ENCODE results near the gene ARHGEF17.
A peak's percentile ranks its signal among the peaks of the same experiment; 100 is the strongest.

ARHGEF17 gene

DNA sequence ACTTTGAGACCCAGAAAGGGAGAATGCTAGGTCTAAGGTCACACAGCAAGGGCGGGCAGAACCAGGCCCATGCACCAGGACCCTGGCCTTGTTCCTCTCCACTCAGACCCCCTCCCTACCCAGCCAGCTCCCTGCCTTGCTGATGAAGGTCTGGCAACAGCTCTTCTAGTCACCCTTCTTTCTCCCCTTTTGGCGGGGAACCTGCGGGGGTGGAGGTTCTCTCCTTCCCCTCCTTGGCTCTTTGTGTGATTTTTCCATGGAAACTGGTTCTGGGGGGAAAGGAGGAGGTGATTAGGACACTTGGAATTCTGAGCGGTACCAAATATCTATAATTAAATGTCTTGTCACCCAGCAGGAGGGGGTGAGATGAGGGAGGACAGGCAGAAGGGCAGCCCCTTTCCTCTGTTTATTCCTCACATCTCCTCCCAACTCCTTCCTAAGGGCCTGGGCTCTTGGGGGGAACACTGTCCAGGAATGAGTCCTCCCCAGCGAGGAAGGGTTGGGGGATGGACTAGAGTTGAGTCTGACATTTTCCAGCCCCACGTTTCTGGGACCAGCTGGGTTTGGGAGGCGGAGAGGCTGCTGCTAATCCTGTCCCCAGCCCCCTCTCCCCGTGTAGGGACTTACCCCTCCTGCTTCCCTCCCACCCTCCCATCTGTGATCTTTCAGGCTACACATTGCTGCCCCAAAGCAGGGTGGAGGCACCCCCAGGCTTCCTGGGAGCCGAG, 7.4 kb downstream of the ARHGEF17 start:
- Histone ChIP-seq H3K18ac (ENCODE audit: low read length) (peak overlapping the region; percentile 12), H3K9ac (ENCODE audit: low read length) (no peak overlapping the region), H3K27me3 (ENCODE audit: insufficient read depth, low read length) (no peaks in the 10 kb centered on the region), H2AK5ac (ENCODE audit: low read length) (no peak overlapping the region), H3K27ac (ENCODE audit: low read depth, low read length) (peak overlapping the region; percentile 31), H2BK5ac (ENCODE audit: low read depth, low read length, poor library complexity) (no peak overlapping the region), H2AFZ (ENCODE audit: insufficient read depth, low read length, poor library complexity) (no peak overlapping the region), H3K4me3 (ENCODE audit: low read depth, low read length) (no peak overlapping the region), H3K14ac (ENCODE audit: low read length) (no peak overlapping the region), H3K36me3 (ENCODE audit: control insufficient read depth in 1 of 2, insufficient read depth in 2 of 2, low read length in 2 of 2) (peaks cover 21 to 30% of the 10 kb centered on the region in 2 experiments), H3K4me1 (ENCODE audit: control insufficient read depth in 1 of 2, insufficient read depth in 2 of 2, low read length in 2 of 2) (peaks cover 44 to 61% of the 10 kb centered on the region in 2 experiments), H3K4ac (ENCODE audit: low read depth, low read length) (peak overlapping the region; percentile 22), H3K79me1 (ENCODE audit: low read length) (peaks cover 5% of the 10 kb centered on the region), H3K23ac (ENCODE audit: low read length) (no peak overlapping the region), H2BK120ac (ENCODE audit: insufficient read depth, low read length, poor library complexity) (peak overlapping the region; percentile 11), H4K91ac (ENCODE audit: low read depth, low read length) (peak overlapping the region; percentile 11), H2BK12ac (ENCODE audit: low read length) (no peak overlapping the region), H4K12ac (ENCODE audit: low read depth, low read length) (no peak overlapping the region), H4K8ac (ENCODE audit: low read depth, low read length) (no peak overlapping the region), H3K4me2 (ENCODE audit: low read length) (peak overlapping the region; percentile 1), H3K9me3 (ENCODE audit: insufficient read depth, low read depth, low read length) (no peaks in the 10 kb centered on the region), H3K79me2 (ENCODE audit: control insufficient read depth, insufficient read depth, low read length, poor library complexity) (peaks cover 29% of the 10 kb centered on the region)
- no CpG with 5 or more reads among the region's 9 CpGs for WGBS (ENCODE audit: extremely low coverage, insufficient coverage, insufficient read length)
- no peak for DNase-seq

DNA sequence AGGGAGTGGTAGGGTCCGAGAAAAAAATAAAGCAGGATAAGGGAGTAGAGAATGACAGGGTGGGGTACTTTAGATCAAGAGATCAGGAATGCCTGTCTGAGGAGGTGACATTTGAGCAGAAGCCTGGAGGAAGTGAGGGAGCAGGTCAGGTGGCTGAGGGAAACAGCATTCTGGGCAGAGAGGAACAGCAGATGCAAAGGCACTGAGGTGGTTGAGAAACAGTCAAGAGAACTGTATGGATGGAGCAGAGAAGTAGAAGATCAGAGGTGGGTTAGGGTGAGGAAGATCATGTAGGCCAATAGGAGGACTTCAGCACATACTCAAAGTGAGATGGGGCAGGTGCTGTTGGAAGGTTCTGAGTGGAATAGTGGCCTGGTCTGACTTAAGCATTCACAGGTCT, 8.3 kb downstream of the ARHGEF17 start:
- no peak overlapping the region for H4K8ac ChIP-seq (ENCODE audit: low read depth, low read length)
- no CpG with 5 or more reads among the region's 1 CpG for WGBS (ENCODE audit: extremely low coverage, insufficient coverage, insufficient read length)

DNA sequence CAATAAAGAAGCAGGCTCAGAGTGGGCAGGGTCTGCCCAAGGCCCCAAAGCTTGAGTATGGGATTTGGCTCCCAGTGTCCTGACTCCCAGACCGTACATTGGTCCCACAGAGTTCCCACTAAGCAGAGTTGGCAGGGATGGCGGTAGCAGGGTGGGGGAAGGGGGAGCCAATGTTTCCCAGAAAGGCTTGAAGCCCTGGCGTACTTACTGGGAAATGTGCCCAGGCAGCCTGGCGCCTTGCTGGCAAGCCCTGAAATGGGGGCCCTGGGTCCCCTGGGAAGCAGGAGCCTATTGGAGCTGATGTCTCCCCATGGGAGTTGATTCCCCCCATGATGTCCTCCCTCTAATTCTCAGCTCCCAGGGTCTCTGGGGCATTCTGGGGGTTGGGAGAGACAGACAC, 9.3 kb downstream of the ARHGEF17 start:
- Histone ChIP-seq H3K23ac (ENCODE audit: low read length) (no peak overlapping the region), H3K18ac (ENCODE audit: low read length) (no peak overlapping the region), H3K79me2 (ENCODE audit: control insufficient read depth, insufficient read depth, low read length, poor library complexity) (peaks cover 22% of the 10 kb centered on the region), H3K4me2 (ENCODE audit: low read length) (no peak overlapping the region), H4K91ac (ENCODE audit: low read depth, low read length) (no peak overlapping the region), H3K27ac (ENCODE audit: low read depth, low read length) (no peak overlapping the region), H2BK12ac (ENCODE audit: low read length) (no peak overlapping the region), H3K4me3 (ENCODE audit: low read depth, low read length) (no peak overlapping the region), H4K12ac (ENCODE audit: low read depth, low read length) (no peak overlapping the region), H2AFZ (ENCODE audit: insufficient read depth, low read length, poor library complexity) (no peak overlapping the region), H2AK5ac (ENCODE audit: low read length) (no peak overlapping the region), H3K27me3 (ENCODE audit: insufficient read depth, low read length) (no peaks in the 10 kb centered on the region), H3K4ac (ENCODE audit: low read depth, low read length) (peak overlapping the region; percentile 7), H3K4me1 (ENCODE audit: control insufficient read depth in 1 of 2, insufficient read depth in 2 of 2, low read length in 2 of 2) (peaks cover 41 to 58% of the 10 kb centered on the region in 2 experiments), H3K9ac (ENCODE audit: low read length) (no peak overlapping the region), H2BK120ac (ENCODE audit: insufficient read depth, low read length, poor library complexity) (no peak overlapping the region), H3K36me3 (ENCODE audit: control insufficient read depth in 1 of 2, insufficient read depth in 2 of 2, low read length in 2 of 2) (peaks cover 17 to 28% of the 10 kb centered on the region in 2 experiments), H3K9me3 (ENCODE audit: insufficient read depth, low read depth, low read length) (no peaks in the 10 kb centered on the region), H2BK5ac (ENCODE audit: low read depth, low read length, poor library complexity) (no peak overlapping the region), H3K14ac (ENCODE audit: low read length) (no peak overlapping the region), H4K8ac (ENCODE audit: low read depth, low read length) (no peak overlapping the region), H3K79me1 (ENCODE audit: low read length) (peaks cover 14% of the 10 kb centered on the region)
- DNase-seq, result no peak
- no CpG with 5 or more reads among the region's 4 CpGs for WGBS (ENCODE audit: extremely low coverage, insufficient coverage, insufficient read length)

More for the DNA sequence above, 8.3 kb downstream of the ARHGEF17 start:
- H2BK12ac ChIP-seq (ENCODE audit: low read length), result no peak overlapping the region
- no peak overlapping the region for H3K14ac ChIP-seq (ENCODE audit: low read length)
- no peak overlapping the region for H2BK5ac ChIP-seq (ENCODE audit: low read depth, low read length, poor library complexity)
- H3K18ac ChIP-seq (ENCODE audit: low read length), result no peak overlapping the region
- peaks cover 8% of the 10 kb centered on the region for H3K79me1 ChIP-seq (ENCODE audit: low read length)
- peak overlapping the region; percentile 33 for H3K4ac ChIP-seq (ENCODE audit: low read depth, low read length)
- H3K4me3 ChIP-seq (ENCODE audit: low read depth, low read length), result no peak overlapping the region
- no peaks in the 10 kb centered on the region for H3K27me3 ChIP-seq (ENCODE audit: insufficient read depth, low read length)
- H3K4me1 ChIP-seq (ENCODE audit: control insufficient read depth in 1 of 2, insufficient read depth in 2 of 2, low read length in 2 of 2), result peaks cover 43 to 58% of the 10 kb centered on the region in 2 experiments
- no peak for DNase-seq
- no peak overlapping the region for H4K12ac ChIP-seq (ENCODE audit: low read depth, low read length)
- no peak overlapping the region for H3K9ac ChIP-seq (ENCODE audit: low read length)
- no peak overlapping the region for H4K91ac ChIP-seq (ENCODE audit: low read depth, low read length)
- no peaks in the 10 kb centered on the region for H3K9me3 ChIP-seq (ENCODE audit: insufficient read depth, low read depth, low read length)
- no peak overlapping the region for H3K27ac ChIP-seq (ENCODE audit: low read depth, low read length)
- H2AK5ac ChIP-seq (ENCODE audit: low read length), result no peak overlapping the region
- H3K4me2 ChIP-seq (ENCODE audit: low read length), result no peak overlapping the region
- no peak overlapping the region for H2BK120ac ChIP-seq (ENCODE audit: insufficient read depth, low read length, poor library complexity)
- no peak overlapping the region for H2AFZ ChIP-seq (ENCODE audit: insufficient read depth, low read length, poor library complexity)
- H3K23ac ChIP-seq (ENCODE audit: low read length), result no peak overlapping the region
- H3K36me3 ChIP-seq (ENCODE audit: control insufficient read depth in 1 of 2, insufficient read depth in 2 of 2, low read length in 2 of 2), result peaks cover 20 to 30% of the 10 kb centered on the region in 2 experiments
- peaks cover 24% of the 10 kb centered on the region for H3K79me2 ChIP-seq (ENCODE audit: control insufficient read depth, insufficient read depth, low read length, poor library complexity)

DNA sequence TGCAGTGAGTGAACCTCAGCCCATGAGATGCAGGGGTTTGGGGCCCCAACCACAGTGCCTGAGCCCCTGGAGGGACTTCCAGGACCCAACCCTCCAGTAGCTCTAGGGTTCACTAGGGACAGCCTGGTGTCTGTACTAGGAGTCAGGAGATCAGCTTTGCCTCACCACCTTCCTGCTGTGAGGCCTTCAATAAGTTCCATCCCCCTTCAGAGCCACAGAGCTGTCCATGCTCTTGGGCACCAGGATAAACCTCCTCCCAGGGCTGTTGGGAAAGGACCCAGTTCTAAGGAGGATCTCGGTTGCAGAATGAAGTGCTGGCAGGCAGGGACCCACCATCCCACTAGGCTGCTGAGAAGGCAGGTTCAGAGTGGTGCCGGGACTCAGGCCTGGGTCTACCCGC, 9.7 kb downstream of the ARHGEF17 start:
- H3K27ac ChIP-seq (ENCODE audit: low read depth, low read length), result no peak overlapping the region
- no peak overlapping the region for H2BK12ac ChIP-seq (ENCODE audit: low read length)
- no peaks in the 10 kb centered on the region for H3K9me3 ChIP-seq (ENCODE audit: insufficient read depth, low read depth, low read length)
- H3K27me3 ChIP-seq (ENCODE audit: insufficient read depth, low read length), result no peaks in the 10 kb centered on the region
- peak overlapping the region; percentile 46 for H3K18ac ChIP-seq (ENCODE audit: low read length)
- H4K91ac ChIP-seq (ENCODE audit: low read depth, low read length), result no peak overlapping the region
- H3K36me3 ChIP-seq (ENCODE audit: control insufficient read depth in 1 of 2, insufficient read depth in 2 of 2, low read length in 2 of 2), result peaks cover 17 to 28% of the 10 kb centered on the region in 2 experiments
- DNase-seq, result no peak
- H3K79me1 ChIP-seq (ENCODE audit: low read length), result peaks cover 16% of the 10 kb centered on the region
- H3K4me1 ChIP-seq (ENCODE audit: control insufficient read depth in 1 of 2, insufficient read depth in 2 of 2, low read length in 2 of 2), result peaks cover 41 to 58% of the 10 kb centered on the region in 2 experiments
- H3K4me2 ChIP-seq (ENCODE audit: low read length), result no peak overlapping the region
- H4K12ac ChIP-seq (ENCODE audit: low read depth, low read length), result no peak overlapping the region
- H3K23ac ChIP-seq (ENCODE audit: low read length), result no peak overlapping the region
- WGBS (ENCODE audit: extremely low coverage, insufficient coverage, insufficient read length), result no CpG with 5 or more reads among the region's 3 CpGs
- H2AFZ ChIP-seq (ENCODE audit: insufficient read depth, low read length, poor library complexity), result no peak overlapping the region
- no peak overlapping the region for H3K9ac ChIP-seq (ENCODE audit: low read length)
- peaks cover 19% of the 10 kb centered on the region for H3K79me2 ChIP-seq (ENCODE audit: control insufficient read depth, insufficient read depth, low read length, poor library complexity)
- H2BK5ac ChIP-seq (ENCODE audit: low read depth, low read length, poor library complexity), result no peak overlapping the region
- H2BK120ac ChIP-seq (ENCODE audit: insufficient read depth, low read length, poor library complexity), result no peak overlapping the region
- no peak overlapping the region for H2AK5ac ChIP-seq (ENCODE audit: low read length)
- H3K4ac ChIP-seq (ENCODE audit: low read depth, low read length), result peak overlapping the region; percentile 22
- H3K14ac ChIP-seq (ENCODE audit: low read length), result no peak overlapping the region
- no peak overlapping the region for H4K8ac ChIP-seq (ENCODE audit: low read depth, low read length)
- H3K4me3 ChIP-seq (ENCODE audit: low read depth, low read length), result no peak overlapping the region
